ENCODE results near the gene LHFPL2. TPM values are rescaled to one million over a fixed set of nuclear protein-coding genes. Genes with fewer than 3 reads are reported as not detected.

The LHFPL2 gene, protein sequence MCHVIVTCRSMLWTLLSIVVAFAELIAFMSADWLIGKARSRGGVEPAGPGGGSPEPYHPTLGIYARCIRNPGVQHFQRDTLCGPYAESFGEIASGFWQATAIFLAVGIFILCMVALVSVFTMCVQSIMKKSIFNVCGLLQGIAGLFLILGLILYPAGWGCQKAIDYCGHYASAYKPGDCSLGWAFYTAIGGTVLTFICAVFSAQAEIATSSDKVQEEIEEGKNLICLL
- total RNA-seq = 10 to 100 TPM; 73.0 to 78.3 TPM

DNA sequence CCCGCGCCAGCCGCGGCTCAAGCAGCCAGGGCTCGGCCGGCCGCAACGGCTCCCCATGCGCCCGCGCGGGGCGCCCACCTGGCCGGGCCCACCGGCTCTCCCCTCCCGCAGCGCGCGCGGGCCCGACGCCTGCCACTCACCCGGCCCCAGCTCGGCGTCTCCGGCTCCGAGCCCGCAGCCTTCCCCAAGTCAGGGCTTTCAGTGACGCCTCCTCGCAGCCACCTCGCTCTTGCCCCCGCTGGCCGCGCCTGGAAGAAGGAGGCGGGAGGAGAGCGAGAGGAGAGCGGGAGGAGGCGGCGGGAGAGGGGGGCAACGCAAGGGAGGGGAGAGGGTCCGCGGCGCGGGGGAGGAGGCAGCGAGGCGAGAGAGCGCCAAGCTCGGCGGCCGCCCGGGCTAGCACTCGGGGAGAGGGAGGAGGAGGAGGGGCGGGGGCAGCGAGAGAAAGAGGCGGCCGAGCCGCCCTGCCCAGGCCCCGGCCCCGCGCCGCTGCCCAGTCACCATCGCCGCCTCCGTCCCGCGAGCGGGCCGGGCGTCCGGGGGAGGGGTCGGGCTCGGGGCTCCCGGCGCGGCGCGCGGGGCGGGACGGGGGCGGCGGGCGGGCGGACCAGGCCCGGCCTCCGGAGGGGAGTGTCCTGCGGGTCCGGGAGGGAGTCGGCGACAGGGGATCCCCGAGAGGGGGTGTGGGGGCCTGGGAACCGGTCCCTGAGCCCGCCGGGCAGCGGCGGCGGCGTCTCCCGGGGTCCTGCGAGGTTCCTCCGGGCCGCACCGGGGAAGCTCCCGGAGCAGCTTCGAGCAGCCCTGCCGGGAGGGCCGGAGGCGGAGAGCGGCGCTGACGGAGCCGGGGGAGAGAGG is at the start of gene LHFPL2:
TSS of gene LHFPL2 (minus strand) at position 414 of the 852 bp plus-strand sequence. CDS start 138,559 bp downstream, outside the sequence.

Measured in melanocyte of skin (primary cell).